HG03097 (cell line): ENCODE results near the gene COQ5.
"Not testable (repeated sequence)": the region's sequence is repeated elsewhere in the genome, so short reads cannot be mapped to it uniquely, and the experiment has no call there.

Experiments used
- ATAC-seq: cut with Tn5 transposase; IDR thresholded peaks from one replicate; pipeline ENCODE4 v1.9.1; 2021; ENCODE audit not compliant: unreplicated experiment, low FRiP score

The COQ5 gene

DNA sequence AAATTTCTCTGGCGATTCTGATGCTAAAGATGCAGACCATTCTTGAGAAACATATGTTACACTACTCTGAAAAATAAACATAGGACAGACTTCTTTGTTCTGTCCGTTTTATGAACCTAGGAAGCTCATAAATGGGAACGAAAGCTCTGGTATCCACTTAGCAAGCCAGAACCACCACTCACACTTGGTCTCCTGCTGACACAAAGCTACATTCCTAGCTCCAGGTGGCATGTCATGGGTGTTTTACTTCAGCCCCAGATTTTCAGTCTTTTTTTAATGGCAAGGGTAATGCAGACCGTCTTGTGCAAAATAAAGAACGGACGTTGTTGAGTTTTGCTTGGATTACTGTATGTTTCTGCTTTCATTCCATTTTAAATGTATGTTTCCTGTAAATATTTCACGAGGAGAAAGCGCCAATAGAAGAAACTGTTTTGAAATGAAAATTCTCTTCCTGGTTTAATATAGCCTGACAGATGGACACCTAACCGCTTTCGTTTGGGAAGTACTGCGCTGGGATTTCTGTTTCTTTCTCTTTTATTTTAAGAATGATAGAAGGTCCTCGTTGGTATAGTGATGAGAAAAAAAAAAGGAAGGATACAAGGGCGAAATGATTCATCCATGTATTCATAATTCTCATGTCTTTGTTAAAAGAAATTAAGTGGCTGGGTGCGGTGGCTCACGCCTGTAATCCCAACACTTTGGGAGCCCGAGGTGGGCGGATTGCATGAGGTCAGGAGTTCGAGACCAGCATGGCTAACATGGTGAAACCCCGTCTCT lies 871 bp upstream of the COQ5 start:
- ATAC-seq = no peak

DNA sequence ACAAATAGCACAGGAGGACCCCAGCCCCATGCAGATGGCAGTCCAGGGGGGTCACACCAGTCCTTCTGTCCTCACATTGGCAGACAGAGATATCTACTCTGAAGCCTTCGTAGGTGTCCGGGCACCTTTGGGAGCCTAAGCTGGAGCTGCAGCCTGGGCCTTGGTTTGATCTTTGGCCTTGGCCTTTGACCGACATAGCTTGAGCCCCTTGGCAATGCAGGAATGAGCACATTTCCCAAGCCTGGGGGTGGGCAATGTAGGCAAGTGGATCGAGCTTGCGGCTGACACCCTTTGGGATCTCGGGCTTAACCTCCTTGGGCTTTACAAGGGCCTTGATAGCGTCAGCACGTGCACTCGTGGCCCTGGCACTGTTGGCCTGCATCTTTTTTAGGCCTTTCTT lies 6.4 kb downstream of the COQ5 start:
- ATAC-seq = no peak

GRCh38 chr12:120519324-120519723 lies 9.6 kb downstream of the COQ5 start:
- ATAC-seq = not testable (repeated sequence)

DNA sequence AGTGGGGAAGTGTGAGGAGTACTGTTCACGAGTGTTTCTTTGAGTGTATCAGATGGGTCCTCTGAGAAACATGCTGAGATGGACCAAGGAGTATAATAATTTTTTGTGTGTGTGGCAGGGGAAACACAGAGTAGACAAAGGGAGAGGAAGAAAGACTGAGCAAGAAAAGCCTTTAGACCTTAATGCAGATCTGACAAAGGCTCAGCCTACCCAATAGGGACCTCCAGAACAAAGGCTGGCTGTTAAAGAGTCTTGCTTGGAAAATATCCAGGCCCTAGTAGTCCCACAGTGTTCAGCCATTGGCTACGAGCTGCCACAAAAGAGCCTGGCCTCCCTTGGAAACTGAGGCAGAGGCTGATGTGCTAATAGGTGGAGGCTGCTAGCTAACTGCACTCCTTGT lies 13.5 kb downstream of the COQ5 start:
- ATAC-seq = no peak

DNA sequence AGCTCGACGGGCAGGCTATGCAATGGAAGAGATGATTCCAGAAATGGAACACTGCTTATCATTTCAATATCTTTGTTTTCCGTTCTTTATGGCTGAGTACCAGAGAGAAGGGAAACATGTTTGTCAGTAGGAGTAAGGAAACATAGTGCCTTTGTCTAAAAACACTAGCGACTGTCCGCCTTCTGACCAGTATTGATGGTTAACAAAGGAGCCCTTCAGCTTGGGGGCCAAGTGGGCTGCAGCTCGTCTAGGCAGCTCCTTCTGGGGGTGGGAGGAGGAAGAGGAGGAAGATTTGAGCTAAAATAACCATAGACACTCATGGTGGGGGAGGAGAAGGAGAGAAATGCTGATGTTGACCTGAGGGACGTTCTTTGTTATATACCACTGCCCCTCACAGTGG lies 15.0 kb downstream of the COQ5 start:
- no peak for ATAC-seq

GRCh38 chr12:120508537-120508936 lies 20.4 kb downstream of the COQ5 start:
- no peak for ATAC-seq

- ATAC-seq = no peak
These were observed 24.4 kb downstream of the COQ5 start for GRCh38 chr12:120504587-120504986.

DNA sequence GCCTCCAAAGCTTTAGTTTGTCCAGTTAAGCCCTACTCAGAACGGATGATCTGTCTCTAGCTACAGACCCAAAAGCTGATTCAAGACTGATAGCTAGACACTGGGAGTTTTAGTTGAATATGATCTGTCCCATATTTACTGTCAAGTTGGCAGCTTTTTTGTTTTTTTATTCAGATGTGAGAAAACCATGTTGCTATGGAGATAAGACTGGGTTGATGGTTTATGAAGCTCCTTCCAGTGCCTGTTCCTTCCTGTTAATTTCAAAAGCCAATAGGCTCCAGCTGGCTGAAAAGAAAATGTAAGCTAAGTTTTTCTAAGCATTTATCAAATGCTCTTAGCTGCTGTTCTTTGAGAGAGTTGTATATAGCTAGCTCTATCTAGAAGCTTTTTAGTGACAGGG lies 28.4 kb downstream of the COQ5 start:
- no peak for ATAC-seq

DNA sequence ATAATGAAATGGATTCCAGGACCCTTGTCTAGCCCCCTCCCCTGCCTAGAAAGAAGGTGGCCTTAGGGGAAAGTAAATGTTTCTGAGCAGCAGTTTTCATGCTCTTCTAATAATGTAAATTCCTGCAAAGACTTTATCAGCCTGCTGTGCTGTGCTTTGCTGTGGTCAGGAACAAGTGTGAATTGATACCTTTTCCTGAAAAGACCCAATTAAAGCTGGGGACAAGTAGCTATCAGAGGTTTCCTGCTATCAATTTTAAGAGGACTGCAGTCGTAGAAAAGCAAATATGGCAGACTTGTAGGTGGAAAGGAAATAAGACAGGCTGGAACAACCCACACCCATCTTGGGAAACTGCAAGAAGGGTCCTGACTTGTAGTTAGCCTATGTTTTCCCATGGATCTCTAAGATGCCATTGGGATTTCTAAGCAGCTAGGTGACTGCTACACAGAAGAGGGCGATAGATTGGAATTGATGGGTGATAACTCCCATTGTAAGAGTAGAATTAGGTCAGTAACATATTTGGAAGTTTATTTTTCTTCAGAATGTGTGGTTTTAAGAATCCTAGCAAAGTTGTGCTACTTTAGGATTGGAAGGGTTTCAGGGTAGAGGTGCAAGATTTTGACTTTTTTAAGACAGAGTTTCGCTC lies 30.0 kb downstream of the COQ5 start:
- no peak for ATAC-seq

- ATAC-seq = no peak
These were observed 31.3 kb downstream of the COQ5 start for GRCh38 chr12:120497524-120498150.

DNA sequence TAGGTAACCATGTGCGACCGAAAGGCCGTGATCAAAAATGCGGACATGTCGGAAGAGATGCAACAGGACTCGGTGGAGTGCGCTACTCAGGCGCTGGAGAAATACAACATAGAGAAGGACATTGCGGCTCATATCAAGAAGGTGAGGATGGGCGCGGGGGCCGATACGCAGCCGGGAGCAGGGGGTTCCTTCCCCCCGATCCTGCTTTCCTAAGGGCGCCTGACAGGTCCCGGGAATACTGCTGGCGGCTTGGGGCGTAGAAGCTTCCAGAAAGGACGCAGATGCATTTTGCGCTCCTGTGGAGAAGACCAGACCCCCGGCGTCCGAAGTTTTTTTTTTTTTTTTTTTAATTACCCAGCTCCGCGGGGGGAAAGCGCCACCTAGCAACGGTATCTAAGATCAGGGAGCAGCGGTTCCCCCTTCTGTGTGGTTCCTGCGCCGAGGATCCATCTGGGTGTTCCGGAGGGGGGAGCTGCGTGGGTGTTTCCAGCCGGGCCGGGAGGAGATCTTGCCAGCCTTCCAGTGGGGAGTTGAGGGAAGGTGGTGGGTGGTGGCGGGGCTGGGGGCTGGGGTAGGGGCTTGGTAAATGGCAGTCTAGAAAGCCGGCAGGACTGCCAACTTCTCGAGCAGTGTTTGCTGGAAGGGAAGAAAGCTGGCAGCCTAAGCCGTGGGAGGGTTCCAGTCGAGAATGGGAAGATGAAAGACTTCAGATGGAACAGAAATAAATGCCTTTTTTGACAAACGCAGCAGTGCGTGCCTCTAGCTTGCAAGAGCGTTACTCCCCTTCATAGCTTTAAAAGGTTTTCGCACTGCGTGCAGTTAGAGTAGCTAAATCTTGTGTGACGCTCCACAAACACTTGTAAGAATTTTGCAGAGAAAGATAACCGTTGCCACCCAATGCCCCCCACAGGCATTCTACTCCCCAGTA lies 32.3 kb downstream of the COQ5 start:
- ATAC-seq = no peak

- ATAC-seq = peak; percentile 90
These were observed 33.1 kb downstream of the COQ5 start, which contains the start of gene DYNLL1 for GRCh38 chr12:120495731-120496412. TSS of gene DYNLL1 (plus strand) at chr12:120496113. CDS start at chr12:120496422, 309 bp downstream.

- no peak for ATAC-seq
These were observed 33.7 kb downstream of the COQ5 start for GRCh38 chr12:120495186-120495730.

DNA sequence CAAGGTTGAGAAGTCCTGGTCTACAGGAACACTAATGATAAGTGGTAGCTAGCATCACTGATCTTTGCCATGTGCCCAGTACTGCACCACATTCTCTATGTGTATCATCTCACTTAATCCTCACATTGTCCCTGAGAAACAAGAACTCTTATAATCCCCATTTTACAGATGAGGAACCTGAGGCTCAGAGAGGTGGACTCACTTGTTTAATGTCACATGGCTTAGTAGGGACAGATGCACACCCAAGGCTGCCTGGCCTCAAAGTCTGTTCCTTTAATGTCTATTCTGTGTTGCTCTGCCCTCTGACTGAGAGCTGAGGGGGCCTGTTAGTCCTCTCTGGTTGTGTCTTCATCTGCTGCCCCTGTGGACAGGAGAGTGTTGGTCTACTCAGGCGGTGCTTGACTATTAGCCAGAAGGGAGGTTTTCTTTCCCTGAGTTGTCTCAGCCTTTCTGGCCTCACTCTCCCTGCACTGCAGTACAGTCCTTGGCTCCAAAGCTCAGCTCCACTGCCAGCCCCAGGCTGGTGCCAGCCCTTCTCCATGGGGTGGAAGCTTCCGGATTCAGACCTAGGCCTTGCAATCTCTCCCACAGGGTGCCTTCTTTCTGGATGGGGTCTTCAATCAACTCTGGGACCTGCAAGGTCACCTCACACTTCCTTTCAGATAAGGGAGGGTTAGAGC lies 38.0 kb downstream of the COQ5 start:
- no peak for ATAC-seq

DNA sequence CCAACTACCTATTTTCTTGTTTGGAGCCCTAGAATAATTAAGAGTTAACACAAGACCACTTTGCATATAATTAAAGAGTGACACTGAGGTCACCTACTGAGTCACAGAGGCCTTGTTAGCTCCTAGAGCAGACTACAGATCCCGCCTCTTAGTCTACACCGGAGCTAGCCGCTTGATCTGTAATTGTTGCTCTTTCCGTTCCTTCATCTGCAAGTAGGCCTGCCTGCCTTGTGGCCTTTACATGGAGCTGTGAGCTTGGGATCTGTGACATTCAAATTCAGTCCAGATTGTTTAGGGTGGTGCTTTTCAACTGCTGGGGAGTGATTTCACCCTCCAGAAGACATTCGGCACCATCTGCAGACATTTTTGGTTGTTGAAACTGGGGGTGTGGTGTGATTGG lies 38.6 kb downstream of the COQ5 start:
- no peak for ATAC-seq

- ATAC-seq = no peak
These were observed 39.9 kb downstream of the COQ5 start for GRCh38 chr12:120489018-120489417.

GRCh38 chr12:120488057-120488640 lies 40.8 kb downstream of the COQ5 start:
- ATAC-seq = no peak

DNA sequence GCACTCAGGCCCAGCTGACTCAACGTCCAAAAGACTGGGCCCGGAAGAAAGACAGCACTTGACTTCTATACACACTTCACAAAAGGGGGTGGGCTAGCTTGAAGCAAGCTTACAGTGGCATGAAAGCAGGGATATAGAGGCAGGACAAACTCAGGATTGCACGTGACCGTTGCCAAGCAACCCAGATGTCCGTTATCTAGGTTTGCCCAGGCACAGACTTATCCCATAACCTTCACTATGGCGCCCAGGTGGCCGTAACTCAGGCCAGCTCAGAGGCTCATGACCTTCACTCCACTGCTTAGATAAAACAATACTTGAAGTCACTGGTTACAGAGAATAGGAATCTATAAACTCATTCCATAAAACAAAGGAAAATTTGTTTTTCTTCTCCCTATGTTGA lies 41.4 kb downstream of the COQ5 start:
- ATAC-seq = not testable (repeated sequence)
